ENCODE results near the gene CPXM2.

The CPXM2 gene

GRCh38 chr10:123704812-123705211, 186.8 kb downstream of the CPXM2 start:
- TF ChIP-seq, protein P1, sequence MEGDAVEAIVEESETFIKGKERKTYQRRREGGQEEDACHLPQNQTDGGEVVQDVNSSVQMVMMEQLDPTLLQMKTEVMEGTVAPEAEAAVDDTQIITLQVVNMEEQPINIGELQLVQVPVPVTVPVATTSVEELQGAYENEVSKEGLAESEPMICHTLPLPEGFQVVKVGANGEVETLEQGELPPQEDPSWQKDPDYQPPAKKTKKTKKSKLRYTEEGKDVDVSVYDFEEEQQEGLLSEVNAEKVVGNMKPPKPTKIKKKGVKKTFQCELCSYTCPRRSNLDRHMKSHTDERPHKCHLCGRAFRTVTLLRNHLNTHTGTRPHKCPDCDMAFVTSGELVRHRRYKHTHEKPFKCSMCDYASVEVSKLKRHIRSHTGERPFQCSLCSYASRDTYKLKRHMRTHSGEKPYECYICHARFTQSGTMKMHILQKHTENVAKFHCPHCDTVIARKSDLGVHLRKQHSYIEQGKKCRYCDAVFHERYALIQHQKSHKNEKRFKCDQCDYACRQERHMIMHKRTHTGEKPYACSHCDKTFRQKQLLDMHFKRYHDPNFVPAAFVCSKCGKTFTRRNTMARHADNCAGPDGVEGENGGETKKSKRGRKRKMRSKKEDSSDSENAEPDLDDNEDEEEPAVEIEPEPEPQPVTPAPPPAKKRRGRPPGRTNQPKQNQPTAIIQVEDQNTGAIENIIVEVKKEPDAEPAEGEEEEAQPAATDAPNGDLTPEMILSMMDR (IDR thresholded peaks at IDR 0.05; ENCODE audit: low read depth, low read length): no peak
- DNase-seq (ENCODE audit: low read depth in 2 of 2): no peak
- H3K4me3 ChIP-seq (replicated peaks in 1 of 2; ENCODE audit: low read depth in 2 of 2, low read length in 2 of 2): no peak overlapping the region

DNA sequence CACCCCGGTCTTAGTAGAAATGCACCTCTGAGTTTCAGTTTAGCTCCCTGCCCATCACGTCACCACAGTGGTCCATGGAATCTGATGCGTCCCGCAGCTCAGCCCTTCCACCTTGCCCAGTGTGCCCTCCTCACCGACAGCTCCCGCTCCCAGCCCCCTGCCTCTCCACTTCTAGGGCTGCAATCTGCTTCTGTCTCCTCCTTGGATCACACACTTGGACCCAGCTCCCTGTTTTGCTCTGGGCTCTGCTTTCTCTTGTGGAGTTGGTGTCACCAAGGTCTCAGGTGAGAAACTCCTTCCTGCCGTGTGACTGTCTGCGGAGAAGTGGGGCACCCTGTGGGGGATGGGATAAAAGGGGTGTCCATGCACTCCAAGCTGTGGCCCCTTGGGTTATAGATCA, 187.5 kb downstream of the CPXM2 start:
- TF ChIP-seq, protein P1 (IDR thresholded peaks at IDR 0.05; ENCODE audit: low read depth, low read length): no peak

GRCh38 chr10:123703195-123703790, 188.3 kb downstream of the CPXM2 start:
- no peak for DNase-seq (ENCODE audit: low read depth in 2 of 2)
- no peak overlapping the region for H3K4me3 ChIP-seq (replicated peaks in 1 of 2; ENCODE audit: low read depth in 2 of 2, low read length in 2 of 2)
- TF ChIP-seq, protein P1 (IDR thresholded peaks at IDR 0.05; ENCODE audit: low read depth, low read length): no peak

More for the DNA sequence above, 187.5 kb downstream of the CPXM2 start:
- no peak for DNase-seq (ENCODE audit: low read depth in 2 of 2)
- no peak overlapping the region for H3K4me3 ChIP-seq (replicated peaks in 1 of 2; ENCODE audit: low read depth in 2 of 2, low read length in 2 of 2)

Data from cardiac fibroblast (primary cell).